Inflammatory macrophage treated with lipopolysaccharide for 4 hours (primary cell): ENCODE data around the gene ITPKA.
A peak's percentile ranks its signal among the peaks of the same experiment; 100 is the strongest.

Experiments used
- DNase-seq: peaks from one replicate; pipeline ENCODE4 v3.0.0-alpha.2; 2020

ITPKA gene

GRCh38 chr15:41511899-41512369 is 18.3 kb downstream of the ITPKA start:
- no peak for DNase-seq

GRCh38 chr15:41512512-41512939 is 18.9 kb downstream of the ITPKA start:
- DNase-seq: no peak

GRCh38 chr15:41512940-41513505 is 19.3 kb downstream of the ITPKA start:
- no peak for DNase-seq

- no peak for DNase-seq
These were observed 20.0 kb downstream of the ITPKA start, which contains the start of gene LTK for GRCh38 chr15:41513506-41514227. TSS of gene LTK (minus strand) at chr15:41513827. CDS start at chr15:41513709, 118 bp downstream.

- DNase-seq: no peak
These were observed 24.3 kb downstream of the ITPKA start for GRCh38 chr15:41517895-41518449.

- no peak for DNase-seq
These were observed 27.0 kb downstream of the ITPKA start for GRCh38 chr15:41520636-41521035.

- DNase-seq: no peak
These were observed 27.9 kb downstream of the ITPKA start for GRCh38 chr15:41521614-41522013.

- DNase-seq: no peak
These were observed 29.4 kb downstream of the ITPKA start for GRCh38 chr15:41523097-41523496.

GRCh38 chr15:41530363-41530956 is 36.8 kb downstream of the ITPKA start:
- no peak for DNase-seq

- DNase-seq: no peak
These were observed 41.9 kb downstream of the ITPKA start for GRCh38 chr15:41535544-41535943.

GRCh38 chr15:41536866-41537265 is 43.2 kb downstream of the ITPKA start:
- DNase-seq: no peak

GRCh38 chr15:41543521-41543870 is 49.8 kb downstream of the ITPKA start:
- no peak for DNase-seq

GRCh38 chr15:41544650-41545015 is 51.0 kb downstream of the ITPKA start:
- DNase-seq: peak; percentile 40

GRCh38 chr15:41545218-41545617 is 51.5 kb downstream of the ITPKA start:
- DNase-seq: no peak

GRCh38 chr15:41546851-41547786 is 53.4 kb downstream of the ITPKA start:
- DNase-seq: no peak

GRCh38 chr15:41550066-41550775 is 56.5 kb downstream of the ITPKA start:
- no peak for DNase-seq
